ENCODE data around the gene PTPRR.

DNA sequence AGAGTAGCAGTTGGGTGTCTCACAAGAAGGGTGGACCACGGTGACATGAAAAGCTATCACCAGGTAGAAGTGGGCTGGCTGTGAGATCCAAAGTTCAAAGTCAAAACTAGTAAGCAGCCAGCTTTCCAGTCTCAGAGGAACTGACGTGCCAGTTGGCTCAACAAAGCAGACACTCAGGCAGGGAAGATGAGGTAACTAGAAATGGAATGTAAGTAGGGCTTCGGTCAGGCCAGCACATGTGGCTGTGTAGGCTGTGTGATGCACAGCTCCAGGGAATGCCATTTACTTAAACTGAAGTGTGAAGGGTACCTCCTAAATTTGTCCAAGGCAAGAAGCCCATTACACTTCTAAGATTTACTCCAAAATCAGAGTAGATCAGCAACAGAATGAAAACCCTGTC is 43.6 kb downstream of the PTPRR start:
- no peak for TF ChIP-seq CTCF (IDR thresholded peaks at IDR 0.05)
- no peak for TF ChIP-seq POLR2A (IDR thresholded peaks at IDR 0.05)

Data from esophagus squamous epithelium (tissue), 4 donors.